Activated CD4-positive, alpha-beta T cell treated with anti-CD3 and anti-CD28 coated beads for 24 hours (primary cell): ENCODE data around the gene CBFB.

Experiments used
- DNase-seq, 2 donors: peaks; one replicate each; pipeline ENCODE4 v3.0.0-alpha.2; 2020; ENCODE audit warnings: low read depth in 2 of 2

Gene CBFB

DNA sequence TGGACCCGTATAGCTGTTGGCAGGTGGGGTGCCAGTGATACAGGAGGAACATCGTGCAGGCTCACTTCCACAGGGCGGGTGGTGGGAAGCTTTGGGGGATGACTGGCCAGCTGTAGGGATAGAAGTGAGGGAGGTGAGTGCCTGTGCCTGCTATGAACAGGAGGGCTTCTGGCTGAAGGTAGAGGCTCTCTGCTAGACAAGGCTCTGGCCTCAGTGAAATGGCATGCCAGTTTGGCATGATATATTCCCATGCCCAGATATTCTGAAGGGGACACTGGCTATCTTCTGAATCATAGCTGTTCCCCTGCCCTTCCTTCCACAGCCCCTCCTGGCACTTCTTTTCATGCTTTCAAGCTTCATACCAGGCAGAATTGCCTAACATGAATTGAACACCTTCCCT is 99.9 kb downstream of the CBFB start:
- no peak for DNase-seq

DNA sequence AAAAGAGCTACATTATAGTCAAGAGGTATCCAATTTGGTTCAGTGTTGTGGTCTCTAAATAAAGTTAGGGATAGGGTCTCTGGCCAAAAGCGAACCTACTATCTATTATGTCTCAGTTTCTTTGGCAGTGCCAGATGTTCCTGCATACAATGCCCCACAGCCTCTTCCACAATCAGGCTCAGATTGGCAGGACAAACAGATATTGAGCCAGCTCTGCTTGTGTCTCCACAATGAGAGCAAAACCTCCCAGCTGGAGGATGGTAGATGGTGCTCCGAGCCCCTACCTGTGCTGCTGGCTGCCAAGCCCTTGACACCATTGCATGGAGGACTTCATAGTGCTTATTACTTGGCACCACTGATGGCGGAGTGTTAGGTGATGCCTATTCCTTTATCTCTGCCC is 100.5 kb downstream of the CBFB start:
- no peak for DNase-seq

DNA sequence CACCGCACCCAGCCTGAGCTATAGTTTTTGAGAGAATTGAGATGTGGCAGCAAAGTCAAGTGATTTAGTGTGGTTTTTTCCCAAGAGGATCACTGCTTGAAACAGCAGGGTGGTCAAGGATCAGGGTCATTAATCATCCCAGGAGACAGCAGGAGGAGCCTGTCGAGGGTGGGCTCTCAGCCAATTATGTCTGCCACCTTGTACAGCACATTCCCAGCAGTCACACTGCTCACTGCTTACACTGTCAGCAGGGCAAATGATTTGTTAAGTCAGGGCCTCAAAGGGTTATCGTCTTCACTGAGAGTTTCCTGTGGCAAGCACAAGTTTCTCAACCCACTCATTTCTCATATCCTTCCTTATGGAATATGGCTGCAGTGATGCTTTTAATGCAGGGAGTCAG is 108.7 kb downstream of the CBFB start:
- DNase-seq: no peak

DNA sequence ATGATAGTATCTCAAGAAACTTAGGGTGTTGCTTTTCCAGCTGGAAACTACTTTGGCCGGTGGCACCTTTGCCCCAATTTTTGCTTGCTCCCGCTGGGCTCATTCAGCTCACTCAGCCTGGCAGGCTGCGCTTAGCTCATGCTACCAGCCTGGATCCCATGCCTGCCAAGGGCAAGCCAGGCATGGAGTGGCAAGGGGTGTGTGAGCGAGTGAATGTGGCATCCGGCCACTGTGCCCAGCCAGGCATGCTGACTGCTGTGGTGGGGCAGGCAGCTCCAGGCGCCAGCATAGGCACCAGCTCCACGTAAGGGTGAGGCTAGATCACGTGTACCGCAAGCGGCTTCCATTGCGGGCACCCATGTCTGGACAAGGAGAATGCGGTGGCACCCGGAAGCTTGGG is 112.4 kb downstream of the CBFB start:
- no peak for DNase-seq

DNA sequence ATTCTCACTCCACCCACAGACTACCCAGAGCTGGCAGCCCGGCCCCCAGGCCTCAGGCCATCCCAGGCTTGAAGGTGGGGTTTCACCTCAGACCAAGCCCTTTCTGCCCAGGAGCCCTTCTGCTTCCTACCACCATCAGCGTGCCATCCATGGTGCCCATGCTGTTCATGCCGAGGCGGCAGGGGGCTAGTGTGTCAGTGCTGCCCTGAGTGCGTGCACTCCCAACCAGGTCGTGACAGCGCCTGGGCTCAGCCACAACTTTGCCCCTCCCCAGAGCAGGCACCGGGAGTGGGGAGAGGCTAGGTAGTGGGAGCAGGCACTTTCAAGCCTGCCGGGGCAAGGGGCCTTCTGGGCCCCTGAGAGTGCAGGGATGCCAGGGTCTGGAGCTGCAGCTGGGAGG is 113.4 kb downstream of the CBFB start:
- no peak for DNase-seq

DNA sequence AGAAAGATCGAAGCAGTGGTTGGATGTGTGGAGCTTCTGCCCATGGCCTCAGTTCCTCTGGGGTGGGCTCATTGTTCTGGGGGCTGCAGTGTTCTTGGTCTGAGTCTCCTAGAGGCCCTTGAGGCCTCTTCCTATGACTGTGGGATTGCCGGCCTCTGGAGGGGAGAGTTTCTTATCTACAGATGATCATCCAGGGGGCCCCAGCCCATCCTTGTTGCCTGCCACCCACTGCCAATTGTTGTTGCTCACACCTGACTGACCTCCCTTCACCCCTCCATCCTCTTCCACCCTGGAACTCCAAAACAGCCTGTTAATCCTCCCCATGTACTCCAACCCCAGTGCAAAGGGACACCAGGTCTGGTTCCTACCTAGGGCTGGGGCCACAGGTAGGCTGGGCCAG is 116.0 kb downstream of the CBFB start:
- no peak for DNase-seq

DNA sequence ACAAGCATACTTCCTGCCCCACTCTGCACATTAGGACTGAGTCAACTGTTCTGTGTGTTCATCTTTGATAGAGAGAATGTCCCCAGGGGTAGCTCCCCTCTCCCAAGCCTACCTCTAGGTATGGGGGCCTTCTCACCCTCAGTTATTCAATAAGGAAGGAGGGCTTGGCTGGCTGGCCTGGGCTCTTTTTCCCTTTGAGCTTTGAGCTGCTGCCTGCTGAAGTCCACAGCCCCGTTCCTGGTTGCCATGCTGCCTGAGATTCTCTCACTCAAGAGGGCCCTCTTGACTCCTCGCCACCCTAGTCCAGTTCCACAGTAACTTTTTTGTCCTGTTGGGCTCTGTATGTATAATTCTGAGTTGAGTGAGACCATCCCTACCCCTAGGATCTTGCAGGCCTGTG is 116.8 kb downstream of the CBFB start:
- no peak for DNase-seq

DNA sequence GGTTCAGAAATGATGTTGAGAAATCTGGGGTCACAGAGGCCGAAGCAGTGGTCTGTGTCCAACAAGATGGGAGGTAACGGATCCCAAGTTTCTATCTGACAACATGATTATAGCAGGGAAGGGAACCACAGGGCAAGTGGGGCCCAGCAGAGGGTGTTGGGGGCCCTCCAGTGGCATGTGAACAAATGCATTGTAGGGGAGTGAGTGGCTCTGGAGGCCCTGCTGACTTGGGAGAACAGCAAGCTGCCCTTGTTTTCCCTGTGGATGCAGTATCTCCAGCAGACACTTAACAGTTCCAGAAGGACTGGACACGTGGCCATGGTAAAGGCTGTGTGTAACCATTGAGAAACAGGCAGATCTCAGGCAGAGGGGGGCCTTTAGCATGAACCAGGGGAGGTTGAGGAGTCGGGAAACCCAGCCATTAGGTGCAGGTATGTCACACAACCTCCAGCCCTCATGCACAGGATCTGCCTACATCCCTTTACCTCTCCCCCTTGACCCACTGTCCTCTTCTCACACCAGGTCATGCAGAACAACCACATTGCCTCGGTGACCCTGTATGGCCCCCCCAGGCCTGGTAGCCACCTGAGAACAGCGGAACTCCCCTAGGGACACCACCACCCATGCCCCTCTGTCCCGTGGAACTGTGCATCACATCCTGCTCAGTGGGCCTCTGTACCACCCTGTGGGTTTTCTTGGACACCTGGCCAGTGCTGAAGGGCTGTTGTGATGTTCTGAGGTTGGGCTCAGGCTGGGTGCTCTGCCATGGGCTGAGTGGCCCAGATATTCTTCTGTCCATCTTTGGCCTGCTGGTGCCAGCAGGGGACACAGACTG is 117.8 kb downstream of the CBFB start:
- no peak for DNase-seq

DNA sequence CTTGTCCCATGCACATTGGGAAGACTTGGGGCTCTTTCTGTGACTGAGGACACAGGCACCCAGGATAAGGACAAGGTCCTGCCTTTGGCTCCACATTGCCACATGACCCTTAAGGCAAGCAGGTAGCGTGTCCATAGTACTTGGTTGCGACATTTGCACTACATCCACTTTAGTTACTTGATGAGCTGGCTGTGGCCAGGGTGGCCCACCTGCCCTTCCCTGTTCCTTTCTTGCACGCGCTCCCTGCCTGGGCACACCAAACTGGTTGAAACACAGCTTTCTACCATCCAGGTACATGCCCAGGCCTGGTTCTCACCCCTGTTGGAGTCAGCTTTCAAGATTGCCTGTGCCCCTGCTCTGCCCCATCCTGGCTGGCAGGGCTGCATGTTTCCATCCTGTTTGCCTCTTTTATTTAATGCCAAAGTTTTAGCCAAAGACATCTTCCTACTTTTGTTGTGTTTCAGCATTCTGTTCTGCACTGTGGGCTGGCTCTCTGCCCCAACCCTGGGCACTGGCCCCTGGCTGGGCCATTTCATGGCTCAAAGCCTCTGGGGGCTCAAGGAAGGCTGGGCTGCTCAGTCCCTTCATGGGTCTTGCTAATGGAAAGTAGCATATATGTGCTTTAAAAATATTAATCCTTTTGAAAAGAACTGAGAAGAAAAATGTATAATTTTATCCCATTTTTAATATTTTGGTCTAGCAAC is 118.6 kb downstream of the CBFB start:
- DNase-seq: no peak

DNA sequence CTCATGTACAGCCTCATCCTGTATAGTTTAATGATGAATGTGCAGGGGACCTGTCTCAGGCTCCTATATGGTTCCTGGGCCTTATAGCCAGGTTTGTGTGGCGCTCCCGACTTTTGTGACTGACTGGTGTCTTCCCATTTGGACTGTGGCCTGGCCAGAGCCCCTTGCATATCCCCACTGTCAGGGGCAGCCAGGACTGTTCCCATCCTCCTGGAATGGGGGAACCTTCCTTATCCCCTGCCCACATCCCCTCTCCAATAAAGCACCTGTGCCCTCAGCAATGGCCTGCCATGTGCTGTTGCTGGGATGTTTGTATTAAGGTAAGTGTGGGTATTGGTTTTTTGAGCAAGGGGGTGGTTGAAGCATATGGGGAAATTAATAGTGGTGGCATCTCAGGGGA is 119.3 kb downstream of the CBFB start:
- no peak for DNase-seq

DNA sequence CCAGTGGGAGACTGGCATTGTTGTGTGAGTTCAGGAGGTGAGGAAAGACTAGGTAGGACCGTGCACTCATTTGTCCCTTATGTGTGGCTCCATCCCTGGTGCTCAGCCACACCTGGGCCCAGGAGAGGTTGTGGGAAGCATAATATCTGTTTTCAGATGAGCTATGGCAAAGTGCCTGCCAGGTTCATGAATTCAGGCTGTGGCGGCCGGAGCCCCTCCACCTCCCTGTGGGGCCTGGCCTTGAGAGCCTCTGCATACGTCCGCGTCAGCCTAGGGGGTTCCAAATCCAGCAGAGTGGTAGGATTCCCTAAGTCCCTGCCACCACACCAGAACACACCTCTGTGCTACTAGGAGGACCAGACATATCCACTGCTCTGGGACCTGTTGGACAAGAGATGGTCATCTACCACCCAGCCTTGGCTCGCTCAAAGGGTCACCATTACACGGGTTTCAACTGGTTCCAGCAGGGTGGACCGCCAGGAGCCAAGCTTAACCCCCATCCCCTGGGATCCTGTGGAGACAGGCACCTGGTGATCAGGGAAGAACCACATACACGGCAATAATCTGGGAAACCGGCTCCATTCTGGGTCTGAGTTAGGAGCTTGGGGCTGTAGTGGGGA is 119.8 kb downstream of the CBFB start:
- no peak for DNase-seq

DNA sequence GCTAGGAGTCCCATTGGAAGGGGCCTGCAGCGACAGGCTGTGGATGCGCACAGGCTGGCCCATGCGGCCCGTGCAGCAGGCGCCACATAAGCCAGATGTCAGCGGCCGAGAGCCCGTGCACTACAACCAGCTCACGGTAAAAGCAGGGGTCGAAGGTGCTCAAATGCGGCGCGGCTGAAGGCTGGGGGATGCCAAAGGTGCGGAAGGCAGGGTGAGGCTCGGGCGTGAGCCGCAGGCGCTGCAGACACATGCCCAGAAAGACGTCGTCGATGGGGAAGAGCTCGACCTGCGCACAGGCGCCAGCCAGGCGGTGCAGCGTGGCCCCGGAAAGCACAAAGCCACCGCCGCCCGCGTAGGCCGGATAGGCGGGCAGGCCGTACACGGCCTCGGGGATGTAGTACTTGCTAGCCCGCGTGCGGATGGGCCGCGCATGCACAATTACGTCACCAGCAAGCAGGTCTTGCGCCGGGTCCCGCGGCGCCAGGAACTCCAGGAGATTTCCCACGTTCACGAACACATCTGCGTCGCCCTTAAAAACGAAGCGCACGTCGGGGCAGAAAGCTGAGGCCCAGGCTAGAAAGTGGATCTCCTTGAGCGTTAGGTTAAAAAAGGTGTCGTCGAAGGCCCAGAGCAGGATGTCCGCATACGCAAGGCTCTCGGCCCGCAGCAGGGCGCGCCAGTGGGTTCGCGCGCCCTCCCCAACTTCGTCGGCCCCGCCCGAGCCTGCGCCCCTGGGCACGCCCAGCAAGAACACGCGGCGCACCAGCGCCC is 120.5 kb downstream of the CBFB start:
- no peak for DNase-seq

DNA sequence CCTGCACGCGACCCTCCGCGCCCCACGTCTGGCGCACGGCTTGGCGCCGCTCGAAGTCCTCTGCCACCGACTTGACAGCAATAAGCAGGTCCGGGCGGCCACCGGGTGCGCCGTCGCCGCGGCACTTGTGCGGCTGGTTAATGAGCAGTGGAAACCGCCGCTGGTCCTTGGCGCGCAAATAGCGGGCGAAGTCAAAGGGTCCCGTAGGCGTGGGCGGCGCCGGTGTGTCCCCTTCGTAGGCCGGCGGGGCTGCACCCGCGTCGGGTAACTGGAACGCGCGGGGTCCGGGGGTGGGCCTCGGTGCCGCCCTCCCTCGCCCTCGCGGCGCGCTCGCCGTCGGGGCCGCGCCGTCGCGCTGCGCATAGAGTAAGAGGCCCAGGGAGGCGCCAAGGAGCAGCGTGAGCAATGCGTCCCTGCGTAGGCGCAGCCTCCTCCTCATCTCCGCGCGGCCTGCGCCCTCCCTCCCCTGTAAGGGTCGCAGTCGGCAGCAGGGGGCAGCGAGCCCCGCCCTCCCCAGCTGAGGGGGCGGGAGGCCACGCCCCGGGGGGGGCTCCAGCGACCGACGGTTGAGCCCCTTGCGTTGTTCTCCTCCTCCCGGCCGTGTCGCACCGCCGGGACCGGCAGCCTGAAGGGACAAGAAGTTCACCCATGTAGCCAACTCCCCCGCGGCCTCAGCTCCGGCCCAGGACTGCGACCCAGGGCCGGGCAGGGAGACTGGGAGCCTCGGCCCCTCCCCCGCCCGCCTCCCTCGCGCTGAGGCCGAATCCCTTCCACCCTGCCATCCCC is 121.3 kb downstream of the CBFB start:
- DNase-seq: no peak
